Pulmonary artery endothelial cell (primary cell): ENCODE results near the gene PNPLA8. TPM values are rescaled to one million over a fixed set of nuclear protein-coding genes. Genes with fewer than 3 reads are reported as not detected.
"Not testable (repeated sequence)": the region's sequence is repeated elsewhere in the genome, so short reads cannot be mapped to it uniquely, and the experiment has no call there.

Experiments used
- DNase-seq: peaks from one replicate; pipeline ENCODE4 v3.0.0-alpha.2; 2011; ENCODE audit warnings: low read depth, low spot score
- total RNA-seq: library from RNA; depleted of rRNA; stranded (reverse); fragments of >200 nt; gene quantifications from 2 replicates; pipeline ENCODE4 v1.2.3, GENCODE V29; 2014

PNPLA8 gene
- total RNA-seq, 1 donor from 2014 or later = 26.7 TPM

DNA sequence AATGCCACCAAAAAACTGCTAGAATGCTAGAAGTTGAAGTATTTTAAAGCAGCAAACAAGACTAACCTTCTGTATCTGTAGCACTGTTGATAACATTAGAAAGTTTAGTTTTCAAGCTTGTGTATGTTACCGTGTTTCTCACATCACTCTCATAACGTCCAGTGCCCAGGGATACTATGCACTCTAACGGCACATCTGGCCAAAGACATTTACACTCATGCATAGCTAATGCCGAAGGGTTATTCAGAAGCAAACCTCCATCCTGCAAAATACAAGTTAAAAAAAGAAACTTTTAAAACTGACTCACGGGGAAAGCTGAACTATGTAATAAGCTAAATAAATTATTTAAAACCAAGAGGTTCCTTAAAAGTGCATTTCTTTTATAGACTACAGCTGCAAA is 46.8 kb downstream of the PNPLA8 start:
- DNase-seq = no peak

DNA sequence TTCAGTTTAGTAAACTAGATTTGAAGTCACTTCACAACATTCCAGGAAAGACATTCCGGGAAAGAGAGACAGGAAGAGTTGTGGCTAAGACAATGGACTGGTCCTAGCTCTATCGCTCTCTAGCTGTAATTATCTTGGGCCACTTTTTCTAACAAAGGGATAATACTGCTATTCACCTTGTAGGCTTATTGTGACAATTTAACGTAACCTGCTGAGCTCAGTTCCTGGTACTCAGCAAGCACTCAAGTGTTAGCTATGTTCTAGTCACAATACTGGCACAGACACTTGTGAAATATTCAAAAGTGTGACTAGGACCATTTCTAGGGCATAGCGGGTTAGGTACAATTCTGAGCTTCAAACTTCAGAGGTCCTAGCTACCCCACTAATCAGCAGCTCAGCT is 57.7 kb downstream of the PNPLA8 start:
- DNase-seq = no peak

DNA sequence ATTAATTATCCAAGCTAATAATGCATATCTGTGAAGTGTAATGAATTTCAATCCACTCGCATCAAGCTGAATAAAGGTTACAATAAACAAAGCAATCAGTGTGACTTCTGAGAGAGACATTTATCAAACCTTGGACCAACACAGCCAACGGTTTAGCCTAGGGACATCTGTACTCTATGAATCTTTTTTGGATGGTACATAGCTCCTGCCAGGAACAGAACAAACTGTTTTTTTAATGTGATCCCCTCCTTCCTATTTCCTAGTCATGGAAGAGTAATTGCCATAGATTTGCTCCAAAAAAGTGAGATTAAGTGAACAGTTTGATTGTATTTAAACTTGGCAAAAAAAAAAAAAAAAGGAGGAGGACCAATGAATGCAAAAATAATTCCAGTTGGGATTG is 58.5 kb downstream of the PNPLA8 start:
- DNase-seq = no peak

DNA sequence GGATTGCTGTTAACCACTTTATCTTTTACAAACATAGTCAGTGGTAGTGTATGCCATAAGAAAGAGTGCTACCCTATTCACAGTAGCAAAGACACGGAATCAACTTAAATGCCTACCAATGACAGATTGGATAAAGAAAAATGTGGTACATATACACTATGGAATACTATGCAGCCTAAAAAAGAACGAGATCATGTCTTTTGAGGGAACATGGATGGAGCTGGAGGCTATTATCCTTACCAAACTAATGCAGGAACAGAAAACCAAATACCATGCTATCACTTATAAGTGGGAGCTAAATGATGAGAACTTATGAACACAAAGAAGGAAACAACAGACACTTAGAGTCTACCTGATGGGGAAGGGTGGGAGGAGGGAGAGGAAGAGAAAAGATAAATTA is 59.6 kb downstream of the PNPLA8 start:
- DNase-seq = not testable (repeated sequence)

DNA sequence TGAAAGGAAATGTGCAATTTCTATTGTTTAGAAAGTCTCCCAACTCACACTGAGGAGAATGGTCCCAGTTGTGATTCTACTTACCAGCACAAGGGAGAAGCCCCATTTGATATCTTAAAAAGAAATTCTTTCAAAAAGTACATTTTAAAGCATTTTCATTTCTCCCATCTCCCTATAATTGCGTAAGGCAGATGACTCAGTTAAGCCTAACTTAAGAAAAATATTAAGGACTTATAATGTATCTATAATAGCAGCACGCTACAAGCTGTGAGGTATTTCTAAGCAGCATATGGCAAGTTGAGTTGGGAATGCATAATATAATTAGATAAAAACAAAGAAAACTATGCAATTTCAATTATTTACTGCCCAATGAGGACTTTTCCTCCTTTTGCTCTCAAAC is 61.2 kb downstream of the PNPLA8 start:
- no peak for DNase-seq

DNA sequence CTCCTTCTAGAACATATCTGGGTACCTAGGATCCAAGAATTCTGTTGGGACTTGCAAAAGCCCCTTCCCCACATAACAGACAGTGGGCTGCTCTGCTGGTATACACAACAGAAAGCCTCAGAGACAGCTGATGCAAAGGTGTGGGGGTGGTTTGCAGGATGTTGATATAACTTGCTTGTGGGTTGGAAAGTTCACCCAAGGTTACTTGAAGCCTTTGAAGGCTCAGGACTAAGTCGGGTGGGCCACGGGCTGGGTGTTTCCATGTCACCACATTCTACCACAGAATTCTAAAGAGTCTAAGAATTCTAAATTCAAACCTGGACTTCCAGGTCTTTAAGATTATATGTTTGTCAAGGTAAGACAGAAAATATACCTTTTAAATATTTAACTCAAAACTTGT is 62.3 kb downstream of the PNPLA8 start:
- no peak for DNase-seq

DNA sequence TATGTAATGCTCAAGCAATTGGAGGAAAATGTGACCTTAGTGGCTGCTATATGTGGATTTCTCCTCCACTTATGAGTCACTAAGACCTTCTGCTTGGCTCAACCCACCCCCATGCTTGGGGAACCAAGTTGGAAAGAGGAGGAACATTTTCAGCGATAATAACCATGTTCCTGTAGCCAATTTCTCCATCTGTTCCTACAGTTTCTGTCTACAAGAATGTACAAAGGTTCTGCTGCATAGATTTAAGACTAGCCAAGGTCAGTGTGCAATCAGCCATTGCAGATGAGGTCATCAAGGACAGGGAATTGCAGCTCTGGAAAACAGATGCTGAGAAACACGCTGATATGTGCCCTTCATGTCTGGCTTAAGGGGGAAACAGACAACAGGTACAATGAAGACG is 64.1 kb downstream of the PNPLA8 start:
- DNase-seq = no peak

DNA sequence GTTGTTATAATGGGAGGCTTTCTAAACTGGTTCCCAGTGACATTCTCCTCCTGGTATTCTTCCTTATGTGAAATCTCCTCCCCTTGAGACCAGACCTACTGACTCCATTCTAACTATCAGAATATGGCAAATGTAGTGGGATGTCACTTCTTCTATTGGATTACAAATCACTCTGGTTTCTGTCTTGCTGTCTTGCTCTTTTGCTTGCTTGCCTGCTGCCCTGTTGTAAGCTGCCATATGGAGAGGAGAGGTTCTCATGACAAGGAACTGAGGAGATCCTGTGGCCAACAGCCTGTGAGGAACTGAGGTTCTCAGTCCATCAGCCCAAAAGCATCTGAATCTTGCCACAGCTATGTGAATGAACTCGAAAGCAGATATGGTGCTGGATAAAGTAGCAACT is 65.0 kb downstream of the PNPLA8 start:
- no peak for DNase-seq

DNA sequence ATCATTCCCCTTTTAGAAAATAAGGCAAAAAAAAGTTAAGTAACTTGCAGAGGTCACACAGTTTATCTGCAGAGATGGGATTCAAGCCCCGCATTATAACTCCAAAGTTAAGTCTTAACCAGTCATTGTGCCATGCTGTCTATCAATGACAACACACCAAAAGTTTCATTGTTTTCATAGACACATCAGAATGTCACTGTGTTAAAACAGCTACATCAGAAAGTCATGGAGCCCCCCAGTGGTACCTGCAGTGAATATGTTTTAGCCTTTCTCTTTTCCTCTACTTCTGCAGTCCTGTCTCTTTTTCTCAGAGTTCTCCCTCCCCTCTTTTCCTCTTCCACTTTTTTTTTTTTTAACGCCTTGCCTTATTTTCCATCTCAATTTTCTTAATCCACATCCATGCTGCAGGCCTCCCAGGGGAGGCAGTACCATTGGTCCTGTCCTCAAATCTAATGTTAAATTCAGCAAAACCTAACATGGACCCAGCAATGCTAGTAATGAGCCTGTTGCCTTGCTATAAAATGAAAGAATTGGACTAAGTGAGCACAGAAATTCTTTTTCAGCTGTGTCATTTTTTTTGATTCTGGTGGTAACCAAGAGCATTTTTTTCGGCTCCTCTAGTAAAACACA is 65.9 kb downstream of the PNPLA8 start:
- DNase-seq = no peak

DNA sequence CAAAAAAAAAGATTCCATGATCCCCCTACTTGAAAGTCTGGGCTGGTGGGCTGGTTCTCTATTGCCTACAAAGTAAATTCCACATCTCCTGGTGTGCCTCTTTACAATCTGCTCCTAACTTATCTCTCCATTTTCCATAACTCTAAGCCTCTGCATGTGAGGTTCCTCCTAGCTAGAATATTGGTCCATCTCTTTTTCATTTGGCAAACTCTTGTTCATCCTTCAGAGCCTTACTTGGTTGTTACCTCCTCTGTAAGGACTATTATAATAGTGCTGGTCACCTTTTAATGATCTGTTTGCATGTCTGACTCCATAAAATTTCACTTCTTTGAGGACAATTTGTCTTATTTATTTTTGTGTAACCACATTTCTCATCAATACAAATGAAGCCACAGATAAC is 68.1 kb downstream of the PNPLA8 start:
- no peak for DNase-seq

DNA sequence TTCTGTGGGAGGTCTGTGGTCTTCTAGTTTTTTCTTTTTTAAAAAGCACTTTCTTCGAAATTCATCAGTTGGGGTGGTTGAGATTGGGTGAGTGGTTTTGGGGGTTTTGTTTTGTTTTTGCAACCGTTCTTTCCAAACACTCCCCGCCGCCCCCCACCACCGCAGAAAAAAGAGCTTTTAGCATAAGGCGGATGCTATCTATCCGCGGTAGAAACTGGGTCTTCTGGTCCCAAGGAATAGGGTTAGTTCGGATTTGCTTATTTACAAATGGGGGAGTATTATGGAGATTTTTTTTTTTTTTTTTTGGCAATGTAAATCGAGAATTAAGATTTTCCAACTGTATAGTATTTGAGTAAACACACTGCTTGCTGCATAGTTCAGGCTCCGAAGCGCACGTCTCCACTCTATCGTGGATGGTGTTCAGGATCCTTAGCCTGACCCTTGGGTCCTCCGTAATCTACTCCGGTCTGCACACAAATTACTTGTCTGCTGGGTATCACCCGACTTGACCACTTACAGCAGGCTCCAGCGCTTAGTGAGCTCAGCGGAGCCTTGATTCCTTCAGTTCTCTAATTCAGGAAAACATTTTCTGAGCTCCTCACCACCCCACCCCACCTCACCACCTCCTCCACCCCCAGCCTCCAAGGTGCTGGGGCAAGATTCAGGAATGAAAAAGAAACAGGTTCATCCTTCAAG is 68.9 kb downstream of the PNPLA8 start:
- DNase-seq = no peak

DNA sequence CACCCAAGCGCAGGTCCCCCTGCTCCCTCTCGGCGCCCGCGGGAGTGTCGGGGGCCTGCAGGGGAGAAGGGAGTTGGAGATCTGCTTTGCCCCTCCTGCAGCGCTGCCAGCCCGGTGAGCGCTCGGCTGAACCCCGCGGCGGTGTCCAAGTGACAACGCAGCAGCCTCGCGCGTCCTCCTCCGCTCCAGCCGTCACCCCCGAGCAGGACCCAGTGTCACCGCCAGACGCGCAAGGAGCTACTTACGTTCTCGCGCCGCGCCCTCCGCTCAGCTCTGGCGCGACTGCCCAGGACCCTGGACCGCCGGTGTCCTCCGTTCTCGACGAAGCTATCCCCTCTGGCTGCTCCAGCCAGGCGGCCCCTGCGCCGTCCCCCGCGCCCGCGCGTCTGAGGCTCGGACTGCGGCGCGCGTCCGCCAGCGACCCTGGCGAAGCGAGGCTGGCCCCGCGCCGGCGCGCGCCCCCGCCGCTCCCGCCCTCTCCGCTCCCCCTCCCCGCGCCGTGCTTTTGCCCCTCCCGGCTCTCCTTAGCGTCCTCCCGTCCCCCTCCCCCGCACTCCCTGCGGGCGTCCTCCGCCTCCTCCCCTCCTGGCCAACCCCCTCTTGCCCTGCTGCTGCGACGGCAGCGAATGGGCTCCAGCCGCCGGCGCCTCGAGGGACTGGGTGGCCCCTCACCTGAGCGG is 69.8 kb downstream of the PNPLA8 start, which contains the start of gene NRCAM:
TSS of gene NRCAM (minus strand) at position 439 of the 680 bp plus-strand sequence. CDS start 216,372 bp downstream, outside the sequence.
- no peak for DNase-seq

DNA sequence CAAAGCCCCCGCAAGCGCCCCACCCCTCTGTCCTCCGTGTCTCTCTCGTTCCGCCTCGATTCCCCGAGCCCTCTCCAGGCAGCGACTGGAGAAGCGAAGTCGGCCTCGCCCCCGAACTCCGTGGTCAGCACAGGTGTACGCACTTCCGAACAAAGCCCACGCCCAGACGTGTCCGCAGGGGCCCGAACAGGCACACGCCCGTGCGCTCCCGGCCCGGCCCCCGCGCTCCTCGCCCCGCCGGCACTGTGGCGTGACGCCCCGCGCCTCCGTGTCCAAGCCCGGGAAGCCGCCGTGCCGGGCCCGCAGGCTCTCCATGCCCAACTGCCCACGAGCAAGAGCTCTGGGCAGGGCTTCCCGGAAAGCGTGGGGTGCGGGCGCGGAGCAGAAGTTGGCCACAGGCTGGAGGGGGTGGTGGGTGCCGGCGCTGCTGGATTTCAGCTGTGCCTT is 70.4 kb downstream of the PNPLA8 start:
- DNase-seq = no peak

DNA sequence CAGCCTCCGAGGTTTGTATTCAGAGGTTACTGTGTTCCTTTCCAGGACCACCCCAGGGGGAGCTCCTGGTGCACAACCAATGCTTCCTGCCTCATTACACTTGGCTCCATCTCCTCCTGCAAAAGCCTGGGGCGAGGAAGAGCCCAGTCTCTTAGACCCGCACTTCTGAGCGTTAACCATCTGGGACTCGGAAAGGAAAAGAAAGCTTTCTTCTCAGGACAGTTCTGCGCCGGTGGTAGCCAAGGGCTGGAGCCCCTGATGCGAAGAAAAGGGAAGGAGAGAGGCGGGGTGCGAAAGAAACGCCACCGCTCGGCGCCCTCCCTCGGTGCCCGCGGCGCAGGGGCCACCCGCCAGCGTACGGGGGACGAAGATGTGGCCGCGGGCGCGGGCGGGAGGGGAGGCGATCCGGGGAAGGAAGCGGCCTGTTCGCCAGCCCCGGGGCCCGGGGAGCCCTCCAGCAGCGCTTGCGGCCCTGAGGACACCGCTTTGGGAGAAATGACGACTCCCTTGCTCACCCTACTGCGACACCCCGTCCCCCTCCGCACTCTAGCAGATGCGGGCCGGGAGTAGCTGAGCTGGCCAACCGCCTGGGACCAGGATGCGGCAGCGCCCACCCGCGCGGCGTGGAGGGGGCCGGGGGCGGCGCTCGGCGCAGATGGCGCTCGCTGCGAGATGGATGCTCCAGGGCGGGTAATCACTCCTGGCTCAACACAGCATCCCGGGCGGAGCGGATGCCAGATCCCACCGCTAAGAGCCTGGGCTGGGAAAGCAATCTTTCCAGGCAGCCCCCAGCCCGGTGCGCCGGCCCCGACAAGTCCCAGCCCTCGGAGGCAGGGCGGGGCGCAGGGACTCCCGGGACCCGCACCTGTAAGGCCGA is 71.0 kb downstream of the PNPLA8 start:
- DNase-seq = no peak

DNA sequence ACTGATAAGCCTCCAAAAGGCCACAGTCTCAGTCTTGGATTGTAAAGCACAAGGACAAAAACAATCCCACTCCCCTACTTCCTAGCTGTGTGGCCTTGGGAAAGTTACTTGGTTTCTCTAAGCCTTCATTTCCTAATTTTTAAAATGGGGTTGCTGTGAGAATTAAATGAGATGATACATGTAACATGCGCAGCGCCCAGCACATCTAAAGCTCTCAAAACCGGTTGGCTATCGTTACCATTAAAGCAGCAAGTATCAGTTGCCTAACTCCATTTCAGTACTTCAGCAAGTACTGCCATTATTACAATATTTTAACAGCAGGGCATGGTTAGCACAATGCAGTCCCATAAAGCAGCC is 71.6 kb downstream of the PNPLA8 start:
- DNase-seq = no peak

DNA sequence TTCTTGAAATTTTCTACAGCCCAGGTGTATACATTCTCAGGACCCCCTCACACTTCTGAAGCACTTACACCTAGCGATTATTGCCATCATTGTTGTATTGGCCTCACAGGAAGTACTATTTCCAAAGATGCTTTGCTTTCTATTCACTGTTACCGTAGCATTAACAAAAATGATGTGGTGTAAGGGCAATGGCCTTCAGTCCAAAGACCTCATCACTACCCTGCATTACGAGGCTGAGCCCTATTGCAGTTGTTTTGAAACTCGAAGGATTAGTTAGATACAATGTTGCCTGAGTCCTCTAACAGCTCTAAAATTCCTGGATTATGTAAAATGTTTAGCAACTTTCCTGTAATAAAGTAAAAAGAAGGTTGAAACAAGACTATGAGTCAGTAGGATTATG is 72.6 kb downstream of the PNPLA8 start:
- DNase-seq = no peak

DNA sequence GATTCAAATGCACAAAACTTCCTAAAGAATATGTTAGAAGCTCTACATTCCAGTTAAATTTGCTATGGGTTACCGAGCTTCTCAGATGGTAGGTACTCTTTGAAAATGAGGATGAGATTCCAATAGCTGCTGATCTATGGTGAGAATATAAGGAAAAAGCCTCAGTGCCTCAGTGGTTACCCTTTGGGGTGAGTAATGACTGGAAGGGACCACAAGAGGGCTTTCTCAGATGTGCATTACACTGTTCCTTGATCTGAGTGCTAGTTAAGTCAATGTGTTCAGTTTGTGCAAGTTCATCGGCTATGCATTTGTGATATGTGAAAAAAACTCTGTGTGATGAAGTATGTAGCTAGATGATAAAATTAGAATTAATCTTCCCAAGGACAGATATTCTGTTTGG is 73.2 kb downstream of the PNPLA8 start:
- DNase-seq = no peak

DNA sequence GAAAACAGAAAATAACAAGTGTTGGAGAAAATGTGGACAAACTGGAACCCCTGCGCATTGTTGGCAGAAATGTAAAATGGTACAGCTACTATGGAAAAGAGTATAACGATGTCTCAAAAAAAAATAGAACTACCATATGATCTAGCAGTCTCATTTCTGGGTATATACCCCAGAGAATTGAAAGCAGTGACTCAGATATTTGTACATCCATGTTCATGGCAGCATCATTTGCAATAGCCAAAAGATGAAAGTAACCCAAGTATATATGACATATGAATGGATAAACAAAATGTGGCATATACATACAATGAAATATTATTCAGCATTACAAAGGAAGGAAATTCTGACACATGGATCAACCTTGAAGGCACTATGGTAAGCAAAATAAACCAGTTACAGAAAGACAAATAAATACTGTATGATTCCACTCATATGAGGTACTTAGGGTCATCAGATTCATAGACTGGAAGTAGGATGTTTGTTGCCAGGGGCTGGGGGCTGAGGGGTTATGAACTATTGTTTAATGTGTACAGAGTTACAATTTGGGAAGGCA is 74.6 kb downstream of the PNPLA8 start:
- DNase-seq = no peak

DNA sequence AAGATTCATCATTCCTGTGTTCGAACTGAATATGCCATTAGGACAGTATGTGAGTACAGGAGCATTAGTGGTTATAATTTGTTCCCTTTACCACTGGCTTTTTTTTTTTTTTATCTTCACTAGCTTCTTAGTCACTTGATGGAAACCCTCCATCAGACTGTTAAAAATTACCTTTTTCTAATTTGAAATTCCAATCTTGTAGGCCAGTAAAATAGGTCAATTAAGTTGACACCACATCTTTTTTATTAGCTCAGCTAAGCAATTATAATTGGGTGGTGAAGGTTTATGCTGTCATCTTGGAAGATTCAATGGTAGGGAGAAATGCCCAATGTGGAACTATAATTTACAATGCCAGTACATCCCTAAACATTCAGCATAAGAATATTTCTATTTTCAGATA is 75.8 kb downstream of the PNPLA8 start:
- DNase-seq = no peak

DNA sequence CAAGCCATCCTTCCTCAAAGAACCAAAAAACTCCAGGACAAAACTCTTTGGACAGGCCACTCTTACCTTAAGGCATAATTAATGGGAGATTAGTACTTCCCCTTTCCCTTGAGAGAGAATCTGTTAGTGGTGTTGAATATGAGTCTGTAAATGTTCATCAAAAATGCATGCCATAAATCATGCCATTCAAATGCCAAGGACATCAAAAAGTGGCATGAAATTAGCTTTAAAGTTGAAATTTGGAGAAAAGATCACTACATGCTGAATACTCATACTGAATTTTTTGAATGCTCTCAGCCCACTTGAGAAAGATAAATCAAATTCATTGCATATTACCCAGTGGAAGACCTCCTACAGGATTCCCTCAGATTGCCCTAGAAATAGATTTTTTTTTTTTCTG is 76.4 kb downstream of the PNPLA8 start:
- DNase-seq = no peak
